ENCODE data around the gene ITM2C. TPM values are rescaled to one million over a fixed set of nuclear protein-coding genes. Genes with fewer than 3 reads are reported as not detected.

Gene ITM2C
- polyA plus RNA-seq, 3 donors: 1.4 to 3.2 (median 2.9) TPM

GRCh38 chr2:230872968-230873660 lies 8.4 kb downstream of the ITM2C start:
- no peaks in the 10 kb centered on the region for H3K27me3 ChIP-seq (ENCODE audit: control insufficient read depth in 2 of 2, insufficient read depth in 2 of 2, low read length in 2 of 2)
- no peak overlapping the region for H3K4me3 ChIP-seq (replicated peaks in 1 of 3; ENCODE audit: low read depth in 2 of 3, low read length in 3 of 3)
- H3K4me1 ChIP-seq (ENCODE audit: control insufficient read depth in 1 of 2, insufficient read depth in 2 of 2, low read length in 2 of 2): peaks cover 24 to 28% of the 10 kb centered on the region in 2 donors
- no peak overlapping the region for H3K9ac ChIP-seq (ENCODE audit: insufficient read depth, low read length, poor library complexity, severe bottlenecking)
- no peaks in the 10 kb centered on the region for H4K20me1 ChIP-seq (ENCODE audit: insufficient read depth, low read length)
- H3K36me3 ChIP-seq (replicated peaks in 1 of 2; ENCODE audit: control insufficient read depth in 1 of 2, insufficient read depth in 2 of 2, low read length in 2 of 2): no peaks in the 10 kb centered on the region
- no peaks in the 10 kb centered on the region for H3K36me3 Mint-ChIP-seq
- H3K27ac Mint-ChIP-seq: no peak overlapping the region
- H3K9me3 Mint-ChIP-seq: no peaks in the 10 kb centered on the region
- no peak for DNase-seq
- TF ChIP-seq CTCF (IDR thresholded peaks at IDR 0.05): no peak
- H3K79me2 ChIP-seq (ENCODE audit: insufficient read depth, low read length): no peaks in the 10 kb centered on the region
- no peak overlapping the region for H3K27ac ChIP-seq (ENCODE audit: low read depth in 1 of 2, low read length in 2 of 2)
- peaks cover 0 to 9% (median 3%) of the 10 kb centered on the region in 3 donors for H3K27me3 Mint-ChIP-seq (ENCODE audit: low read depth in 3 of 3)
- H3K4me3 Mint-ChIP-seq: no peak overlapping the region
- no peak overlapping the region for H2AFZ ChIP-seq (ENCODE audit: insufficient read depth, low read depth, low read length, poor library complexity, severe bottlenecking)
- peaks cover 38% of the 10 kb centered on the region for H3K4me1 Mint-ChIP-seq
- WGBS (ENCODE audit: insufficient coverage): 95% methylated on average over 10 of the region's 21 CpGs
- intact Hi-C loops (cut with micrococcal nuclease): no loop called here
- no peak overlapping the region for H3K4me2 ChIP-seq (replicated peaks; ENCODE audit: extremely low read depth, low read length, poor library complexity, severe bottlenecking)
- no peaks in the 10 kb centered on the region for H3K9me3 ChIP-seq (replicated peaks in 1 of 2; ENCODE audit: control insufficient read depth in 1 of 2, insufficient read depth in 1 of 2, low read length in 2 of 2)

DNA sequence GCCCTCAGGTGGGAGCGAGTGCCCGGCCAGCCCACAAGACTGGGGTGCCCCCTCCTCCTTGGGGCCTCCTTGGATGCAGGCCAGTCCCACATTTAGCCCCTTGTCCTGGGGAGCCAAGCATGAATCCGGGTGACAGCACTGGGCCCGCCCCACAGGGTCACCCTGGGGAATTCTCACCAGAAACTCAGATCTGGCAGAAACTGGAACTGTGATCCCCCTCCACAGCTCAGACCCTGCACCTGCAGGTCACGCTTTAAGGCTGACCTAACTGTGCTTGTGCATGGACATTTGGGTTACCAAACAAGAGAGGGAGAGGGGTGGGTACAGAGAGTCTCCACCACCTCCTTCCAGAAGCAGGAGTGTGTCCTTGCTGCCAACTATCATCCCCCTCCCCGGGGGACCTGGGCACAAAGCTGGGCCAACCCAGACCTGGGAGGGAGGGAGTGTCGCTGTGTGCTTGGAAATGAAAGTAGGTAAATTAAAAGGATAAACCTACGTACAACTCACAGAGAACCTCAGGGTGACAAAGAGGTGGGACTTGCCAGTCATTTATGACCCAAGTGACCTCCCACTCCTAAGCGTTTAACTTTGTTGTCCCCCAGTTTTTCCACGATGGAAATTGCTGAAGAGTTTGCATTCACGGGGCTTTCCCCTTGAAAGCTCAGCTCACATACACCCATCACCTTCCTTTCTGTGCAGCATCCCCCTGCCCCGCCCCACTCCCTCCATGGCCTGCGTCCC lies 9.1 kb downstream of the ITM2C start:
- H3K36me3 ChIP-seq (replicated peaks in 1 of 2; ENCODE audit: control insufficient read depth in 1 of 2, insufficient read depth in 2 of 2, low read length in 2 of 2): no peaks in the 10 kb centered on the region
- no peaks in the 10 kb centered on the region for H3K27me3 ChIP-seq (ENCODE audit: control insufficient read depth in 2 of 2, insufficient read depth in 2 of 2, low read length in 2 of 2)
- Mint-ChIP-seq H3K36me3 (no peaks in the 10 kb centered on the region), H3K27me3 (ENCODE audit: low read depth in 3 of 3) (peaks cover 0 to 9% (median 3%) of the 10 kb centered on the region in 3 donors), H3K4me3 (no peak overlapping the region), H3K4me1 (peaks cover 39% of the 10 kb centered on the region), H3K27ac (no peak overlapping the region), H3K9me3 (no peaks in the 10 kb centered on the region)
- H3K9ac ChIP-seq (ENCODE audit: insufficient read depth, low read length, poor library complexity, severe bottlenecking): no peak overlapping the region
- peaks cover 29 to 33% of the 10 kb centered on the region in 2 donors for H3K4me1 ChIP-seq (ENCODE audit: control insufficient read depth in 1 of 2, insufficient read depth in 2 of 2, low read length in 2 of 2)
- no peak overlapping the region for H3K4me3 ChIP-seq (replicated peaks in 1 of 3; ENCODE audit: low read depth in 2 of 3, low read length in 3 of 3)
- no peaks in the 10 kb centered on the region for H4K20me1 ChIP-seq (ENCODE audit: insufficient read depth, low read length)
- TF ChIP-seq CTCF (IDR thresholded peaks at IDR 0.05): no peak
- no peak overlapping the region for H3K4me2 ChIP-seq (replicated peaks; ENCODE audit: extremely low read depth, low read length, poor library complexity, severe bottlenecking)
- no peak for DNase-seq
- H3K9me3 ChIP-seq (replicated peaks in 1 of 2; ENCODE audit: control insufficient read depth in 1 of 2, insufficient read depth in 1 of 2, low read length in 2 of 2): no peaks in the 10 kb centered on the region
- no peak overlapping the region for H3K27ac ChIP-seq (ENCODE audit: low read depth in 1 of 2, low read length in 2 of 2)
- WGBS (ENCODE audit: insufficient coverage): 84% methylated on average over 9 of the region's 13 CpGs
- H2AFZ ChIP-seq (ENCODE audit: insufficient read depth, low read depth, low read length, poor library complexity, severe bottlenecking): no peak overlapping the region
- intact Hi-C loops (cut with micrococcal nuclease): no loop called here
- H3K79me2 ChIP-seq (ENCODE audit: insufficient read depth, low read length): no peaks in the 10 kb centered on the region

All from CD14-positive monocyte (primary cell).